HG03565 (cell line): ENCODE data around the gene MORN4.

ENCODE experiments used
- ATAC-seq: cut with Tn5 transposase; IDR thresholded peaks from one replicate; pipeline ENCODE4 v1.9.1; 2021; ENCODE audit warnings: mild to moderate bottlenecking, moderate library complexity; ENCODE audit not compliant: unreplicated experiment

The MORN4 gene

GRCh38 chr10:97575127-97575668 lies 58.1 kb downstream of the MORN4 start:
- ATAC-seq = no peak

DNA sequence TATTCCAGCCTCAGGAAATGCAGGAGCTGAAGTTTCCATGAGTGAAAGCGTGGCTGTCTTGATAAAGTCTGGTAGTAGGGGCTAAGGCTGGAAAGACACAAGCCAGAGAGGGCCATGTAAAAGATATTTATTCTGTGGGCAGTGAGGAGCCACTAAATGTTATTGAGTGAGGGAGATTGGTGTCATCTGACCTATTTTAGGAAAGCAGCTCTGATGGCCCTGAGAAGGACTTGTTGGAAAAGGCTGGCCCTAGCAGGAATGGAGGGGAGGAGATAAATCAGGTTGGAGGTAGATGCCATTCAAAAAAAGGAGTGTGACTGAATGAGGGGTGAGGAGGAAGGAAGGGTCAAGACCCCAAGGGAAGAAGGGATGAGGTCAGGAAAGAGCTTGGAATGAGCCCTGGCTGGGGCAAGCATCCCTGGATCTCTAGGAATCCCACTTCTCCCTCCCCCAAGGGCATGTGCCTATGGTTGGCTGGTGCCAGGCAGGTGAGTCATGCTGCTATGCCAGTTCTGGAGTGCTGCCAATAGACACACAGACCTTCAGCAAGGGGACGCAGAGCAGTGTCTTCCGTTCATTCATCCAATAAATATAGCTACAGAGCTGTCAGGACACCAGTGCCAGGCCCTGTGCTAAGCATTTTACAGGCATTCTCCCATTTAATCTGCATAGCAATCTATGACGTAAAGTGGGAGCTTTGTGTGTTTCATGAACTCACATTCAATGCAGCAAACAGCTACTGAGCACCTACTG lies 58.8 kb downstream of the MORN4 start:
- no peak for ATAC-seq

DNA sequence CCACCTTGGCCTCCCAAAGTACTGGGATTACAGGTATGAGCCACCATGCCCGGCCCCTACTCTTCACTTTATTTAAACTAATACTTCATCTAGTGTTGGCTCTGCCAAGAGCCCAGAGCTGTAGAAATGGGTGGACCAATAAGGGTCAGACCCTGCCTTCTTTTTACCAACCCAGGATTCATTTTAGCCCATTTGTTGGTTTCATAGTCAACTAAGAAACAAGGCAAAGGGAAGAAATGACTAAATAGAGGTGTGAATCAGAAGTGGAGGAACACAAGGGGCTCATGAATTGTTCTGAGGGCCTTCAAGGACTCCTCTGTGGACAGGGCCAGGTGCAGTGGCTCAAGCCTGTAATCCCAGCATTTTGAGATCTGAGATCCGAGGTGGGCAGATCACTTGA lies 59.6 kb downstream of the MORN4 start:
- no peak for ATAC-seq

DNA sequence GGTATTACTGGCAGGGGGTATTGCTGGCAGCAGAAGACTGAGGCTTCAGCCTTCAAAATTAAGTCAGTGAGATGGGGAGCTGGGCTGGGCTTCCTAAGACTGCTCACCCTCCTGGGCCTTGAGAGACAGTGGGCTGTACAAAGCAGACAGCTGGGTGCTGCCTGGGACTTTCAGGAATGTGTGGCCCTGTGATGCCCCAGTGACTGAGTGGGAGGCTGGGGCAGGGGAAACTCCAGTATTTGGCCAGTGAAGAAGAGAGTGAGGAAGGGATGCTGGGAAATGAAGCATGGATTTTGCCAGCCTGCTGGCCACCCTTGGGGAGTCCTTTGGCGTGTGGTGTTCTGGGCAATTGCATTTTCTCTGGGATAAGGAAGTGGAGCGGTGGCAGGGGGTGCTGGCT lies 60.3 kb downstream of the MORN4 start:
- ATAC-seq = no peak

DNA sequence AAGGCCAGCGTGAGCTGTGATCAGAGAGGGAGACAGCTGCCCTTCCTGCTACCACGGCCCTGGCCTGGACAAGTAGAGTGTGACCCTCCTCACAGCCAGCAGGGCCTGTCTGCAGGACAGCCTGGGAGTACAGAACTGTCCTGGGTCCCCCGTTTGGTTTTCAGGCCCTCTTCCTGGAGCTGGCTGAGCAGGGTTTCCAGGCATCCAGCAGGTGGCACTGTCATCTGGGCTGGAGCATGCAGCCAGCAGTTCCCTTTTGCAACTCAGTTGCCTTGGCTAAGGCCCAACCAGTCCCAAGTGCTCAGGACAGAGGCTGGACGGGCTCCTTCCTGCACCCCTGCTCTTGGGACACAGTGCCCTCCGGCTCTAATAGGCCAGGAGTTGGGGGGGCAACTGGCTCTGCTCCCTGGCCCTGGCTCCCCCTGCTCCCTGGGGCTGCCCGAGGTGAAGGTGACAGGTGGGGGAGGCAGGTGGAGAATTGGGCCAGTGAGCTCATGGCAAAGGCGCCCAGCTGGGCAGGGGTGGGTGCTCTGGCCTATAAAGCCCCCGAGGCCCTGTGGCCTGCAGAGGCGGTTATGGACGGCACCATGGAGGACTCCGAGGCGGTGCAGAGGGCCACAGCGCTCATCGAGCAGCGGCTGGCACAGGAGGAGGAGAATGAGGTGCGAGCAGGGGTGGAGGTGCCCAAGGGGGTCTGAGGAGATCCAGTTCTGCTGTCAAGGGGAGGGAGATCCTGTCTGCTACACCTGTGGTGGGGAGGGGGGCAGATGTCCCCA lies 60.9 kb downstream of the MORN4 start, which contains the start of gene ANKRD2:
Gene ANKRD2 (plus strand): TSS at position 566 of the 776 bp plus-strand sequence. CDS start 10 bp downstream, at position 576.
- peak; percentile 56 for ATAC-seq

GRCh38 chr10:97571622-97572021 lies 61.7 kb downstream of the MORN4 start:
- no peak for ATAC-seq

DNA sequence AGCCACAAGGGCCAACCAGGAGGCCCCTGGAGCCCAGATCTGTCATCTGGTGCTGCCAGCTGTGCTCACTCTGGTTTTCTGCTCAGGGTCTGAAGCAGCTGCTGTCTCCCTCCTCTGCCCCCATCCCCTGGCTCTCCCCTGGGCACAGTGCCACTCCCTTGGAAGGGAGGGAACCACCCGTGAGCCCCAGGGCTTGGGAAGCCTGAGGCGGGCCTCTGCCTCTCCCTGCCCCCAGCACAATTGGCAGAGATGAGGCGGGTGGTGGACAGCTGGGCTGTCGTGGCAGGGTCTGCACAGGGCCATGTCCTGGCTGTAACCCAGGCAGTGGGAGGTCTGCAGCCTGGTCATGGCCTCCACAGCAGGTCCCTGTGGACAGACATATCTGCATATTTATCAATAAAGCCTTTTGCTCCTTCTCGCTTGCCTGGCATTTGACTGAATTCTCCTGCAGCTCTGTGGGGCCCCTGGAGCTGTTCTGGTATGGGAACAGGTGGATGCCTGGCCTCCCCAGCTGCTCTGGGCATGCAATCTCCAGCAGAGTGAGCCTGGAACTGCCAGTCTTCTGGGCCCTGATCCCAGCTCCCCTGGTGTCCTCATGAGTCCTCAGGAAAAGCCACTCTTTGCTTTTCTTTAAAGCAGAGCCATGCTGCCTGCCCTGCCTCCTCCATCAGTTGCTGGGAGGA lies 62.4 kb downstream of the MORN4 start:
- no peak for ATAC-seq

DNA sequence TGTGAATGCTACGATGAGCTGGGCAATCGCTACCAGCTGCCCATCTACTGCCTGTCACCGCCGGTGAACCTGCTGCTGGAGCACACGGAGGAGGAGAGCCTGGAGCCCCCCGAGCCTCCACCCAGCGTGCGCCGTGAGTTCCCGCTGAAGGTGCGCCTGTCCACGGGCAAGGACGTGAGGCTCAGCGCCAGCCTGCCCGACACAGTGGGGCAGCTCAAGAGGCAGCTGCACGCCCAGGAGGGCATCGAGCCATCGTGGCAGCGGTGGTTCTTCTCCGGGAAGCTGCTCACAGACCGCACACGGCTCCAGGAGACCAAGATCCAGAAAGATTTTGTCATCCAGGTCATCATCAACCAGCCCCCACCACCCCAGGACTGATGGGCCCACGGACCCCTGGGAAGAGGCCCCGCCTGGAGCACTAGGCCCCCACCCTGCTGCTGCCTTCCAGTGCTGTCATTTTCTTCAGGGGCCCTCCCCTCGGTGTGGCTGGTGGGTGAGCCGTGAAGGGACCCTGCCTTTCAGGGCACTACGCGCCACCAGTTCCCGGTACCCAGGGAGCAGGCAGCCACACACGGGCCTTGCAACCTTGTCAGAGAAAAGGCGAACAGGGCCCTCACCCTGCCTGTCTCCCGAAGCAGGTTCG lies 63.0 kb downstream of the MORN4 start:
- no peak for ATAC-seq

DNA sequence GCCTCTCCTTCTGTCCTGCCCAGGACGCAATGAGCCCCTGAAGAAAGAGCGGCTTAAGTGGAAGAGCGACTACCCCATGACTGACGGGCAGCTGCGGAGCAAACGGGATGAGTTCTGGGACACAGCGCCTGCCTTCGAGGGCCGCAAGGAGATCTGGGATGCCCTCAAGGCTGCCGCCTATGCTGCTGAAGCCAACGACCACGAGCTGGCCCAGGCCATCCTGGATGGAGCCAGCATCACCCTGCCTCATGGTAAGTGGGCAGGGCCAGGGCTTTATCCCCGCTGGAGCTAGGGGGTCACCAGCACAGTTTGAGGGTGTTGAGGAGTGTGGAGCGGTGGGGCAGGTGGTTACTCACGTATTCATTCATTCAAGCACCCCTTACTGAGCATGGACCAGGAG lies 65.4 kb downstream of the MORN4 start:
- ATAC-seq = no peak

- ATAC-seq = no peak
Observed at GRCh38 chr10:97566336-97566996, 66.8 kb downstream of the MORN4 start.

- ATAC-seq = no peak
Observed at GRCh38 chr10:97564776-97565175, 68.5 kb downstream of the MORN4 start.
